ENCODE results near the gene RPS6KC1. TPM values are rescaled to one million over a fixed set of nuclear protein-coding genes. Genes with fewer than 3 reads are reported as not detected.

RPS6KC1 gene
- polyA plus RNA-seq, 1 donor (not counting 4 experiments of a cell fraction or from before 2014, with no cell fraction given) = 13.0 TPM

DNA sequence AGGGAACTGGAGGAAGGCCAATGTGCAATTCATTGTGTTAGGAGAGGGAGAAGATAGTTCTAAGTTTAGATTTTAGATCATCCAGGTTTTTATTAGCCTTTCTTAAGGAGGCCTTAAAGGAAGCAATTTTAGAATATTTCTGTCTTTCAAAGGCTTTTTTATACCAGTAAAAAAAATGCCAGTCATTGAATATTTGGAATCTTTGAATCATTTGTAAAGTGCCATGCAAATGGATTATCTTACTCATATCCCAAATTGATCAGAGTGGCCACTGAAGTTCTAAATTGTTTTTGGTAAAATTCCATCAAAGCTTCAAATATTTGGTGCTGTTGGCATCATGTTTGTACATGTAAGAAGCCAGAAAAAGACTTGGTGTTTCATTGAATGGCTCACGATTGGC is 244.8 kb downstream of the RPS6KC1 start:
- Histone ChIP-seq H3K4me3 (ENCODE audit: control insufficient read depth in 2 of 3, extremely low read depth in 1 of 3, insufficient read depth in 2 of 3, low read depth in 1 of 3, low read length in 3 of 3) (no peak overlapping the region), H3K36me3 (ENCODE audit: control insufficient read depth in 2 of 2, extremely low read depth in 1 of 2, insufficient read depth in 2 of 2, low read length in 2 of 2) (no peaks in the 10 kb centered on the region), H3K4me2 (ENCODE audit: control insufficient read depth, extremely low read depth, insufficient read depth, low read depth, low read length) (no peak overlapping the region), H3K27me3 (ENCODE audit: control insufficient read depth, extremely low read depth, insufficient read depth, low read length) (no peaks in the 10 kb centered on the region), H3K27ac (ENCODE audit: control insufficient read depth, insufficient read depth, low read length) (no peak overlapping the region), H3K9me3 (ENCODE audit: control insufficient read depth, low read depth, low read length) (peaks cover 2% of the 10 kb centered on the region), H3K79me2 (ENCODE audit: control insufficient read depth, insufficient read depth, low read length) (no peaks in the 10 kb centered on the region), H3K4me1 (ENCODE audit: control insufficient read depth, extremely low read depth, insufficient read depth, low read length) (no peaks in the 10 kb centered on the region), H4K20me1 (ENCODE audit: control insufficient read depth, extremely low read depth, insufficient read depth, low read length) (no peaks in the 10 kb centered on the region), H3K9me1 (ENCODE audit: control insufficient read depth, extremely low read depth, insufficient read depth, low read length) (no peaks in the 10 kb centered on the region), H3K9ac (ENCODE audit: control insufficient read depth, extremely low read depth, insufficient read depth, low read length) (no peak overlapping the region), H2AFZ (ENCODE audit: control insufficient read depth, low read length) (no peak overlapping the region)
- dilution Hi-C loops (cut with MboI; ENCODE audit: extremely low pct_ligation_motif_present, low sequenced_read_pairs) = no loop called here
- TF ChIP-seq EZH2 (IDR thresholded peaks at IDR 0.05; ENCODE audit: low read length) = no peak
- TF ChIP-seq, protein P1, sequence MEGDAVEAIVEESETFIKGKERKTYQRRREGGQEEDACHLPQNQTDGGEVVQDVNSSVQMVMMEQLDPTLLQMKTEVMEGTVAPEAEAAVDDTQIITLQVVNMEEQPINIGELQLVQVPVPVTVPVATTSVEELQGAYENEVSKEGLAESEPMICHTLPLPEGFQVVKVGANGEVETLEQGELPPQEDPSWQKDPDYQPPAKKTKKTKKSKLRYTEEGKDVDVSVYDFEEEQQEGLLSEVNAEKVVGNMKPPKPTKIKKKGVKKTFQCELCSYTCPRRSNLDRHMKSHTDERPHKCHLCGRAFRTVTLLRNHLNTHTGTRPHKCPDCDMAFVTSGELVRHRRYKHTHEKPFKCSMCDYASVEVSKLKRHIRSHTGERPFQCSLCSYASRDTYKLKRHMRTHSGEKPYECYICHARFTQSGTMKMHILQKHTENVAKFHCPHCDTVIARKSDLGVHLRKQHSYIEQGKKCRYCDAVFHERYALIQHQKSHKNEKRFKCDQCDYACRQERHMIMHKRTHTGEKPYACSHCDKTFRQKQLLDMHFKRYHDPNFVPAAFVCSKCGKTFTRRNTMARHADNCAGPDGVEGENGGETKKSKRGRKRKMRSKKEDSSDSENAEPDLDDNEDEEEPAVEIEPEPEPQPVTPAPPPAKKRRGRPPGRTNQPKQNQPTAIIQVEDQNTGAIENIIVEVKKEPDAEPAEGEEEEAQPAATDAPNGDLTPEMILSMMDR (optimal IDR thresholded peaks at IDR 0.05 in 1 of 3, IDR thresholded peaks at IDR 0.05 in 1 of 3, conservative IDR thresholded peaks at IDR 0.05 in 1 of 3; ENCODE audit: extremely low read depth in 1 of 3, insufficient read depth in 2 of 3, low read length in 3 of 3) = no peak
- FAIRE-seq (no peak), DNase-seq (ENCODE audit: low read depth, low spot score) (no peak)

DNA sequence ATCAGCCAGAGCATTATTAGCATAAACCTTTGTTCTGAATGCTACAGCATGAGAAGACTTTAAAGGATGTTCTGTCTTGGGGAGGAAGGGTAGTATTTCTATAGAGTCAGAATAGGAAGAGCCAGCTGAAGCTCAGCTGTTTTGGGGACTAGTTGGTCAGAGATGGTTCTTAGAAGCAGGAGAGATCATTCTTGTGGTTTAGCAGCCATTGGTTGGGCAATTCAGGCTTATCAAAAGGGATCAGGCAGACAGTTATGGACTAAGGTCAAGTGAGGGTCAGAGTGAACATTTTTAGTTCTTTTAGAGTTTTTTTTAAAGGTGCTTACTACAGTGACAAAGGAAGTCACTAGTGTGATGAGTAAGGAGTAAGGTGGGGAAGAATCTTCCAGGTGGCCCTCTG is 245.5 kb downstream of the RPS6KC1 start:
- no peak overlapping the region for H3K4me2 ChIP-seq (ENCODE audit: control insufficient read depth, extremely low read depth, insufficient read depth, low read depth, low read length)
- H3K36me3 ChIP-seq (ENCODE audit: control insufficient read depth in 2 of 2, extremely low read depth in 1 of 2, insufficient read depth in 2 of 2, low read length in 2 of 2) = no peaks in the 10 kb centered on the region
- H3K9me1 ChIP-seq (ENCODE audit: control insufficient read depth, extremely low read depth, insufficient read depth, low read length) = no peaks in the 10 kb centered on the region
- H3K79me2 ChIP-seq (ENCODE audit: control insufficient read depth, insufficient read depth, low read length) = no peaks in the 10 kb centered on the region
- H3K9me3 ChIP-seq (ENCODE audit: control insufficient read depth, low read depth, low read length) = peaks cover 2% of the 10 kb centered on the region
- no peak overlapping the region for H3K9ac ChIP-seq (ENCODE audit: control insufficient read depth, extremely low read depth, insufficient read depth, low read length)
- FAIRE-seq (no peak), DNase-seq (ENCODE audit: low read depth, low spot score) (no peak)
- no peaks in the 10 kb centered on the region for H4K20me1 ChIP-seq (ENCODE audit: control insufficient read depth, extremely low read depth, insufficient read depth, low read length)
- H2AFZ ChIP-seq (ENCODE audit: control insufficient read depth, low read length) = no peak overlapping the region
- dilution Hi-C loops (cut with MboI; ENCODE audit: extremely low pct_ligation_motif_present, low sequenced_read_pairs) = no loop called here
- no peak overlapping the region for H3K4me3 ChIP-seq (ENCODE audit: control insufficient read depth in 2 of 3, extremely low read depth in 1 of 3, insufficient read depth in 2 of 3, low read depth in 1 of 3, low read length in 3 of 3)
- H3K27me3 ChIP-seq (ENCODE audit: control insufficient read depth, extremely low read depth, insufficient read depth, low read length) = no peaks in the 10 kb centered on the region
- no peak overlapping the region for H3K27ac ChIP-seq (ENCODE audit: control insufficient read depth, insufficient read depth, low read length)
- H3K4me1 ChIP-seq (ENCODE audit: control insufficient read depth, extremely low read depth, insufficient read depth, low read length) = no peaks in the 10 kb centered on the region
- TF ChIP-seq, protein P1 (optimal IDR thresholded peaks at IDR 0.05 in 1 of 3, IDR thresholded peaks at IDR 0.05 in 1 of 3, conservative IDR thresholded peaks at IDR 0.05 in 1 of 3; ENCODE audit: extremely low read depth in 1 of 3, insufficient read depth in 2 of 3, low read length in 3 of 3) = no peak
- no peak for TF ChIP-seq EZH2 (IDR thresholded peaks at IDR 0.05; ENCODE audit: low read length)

All from keratinocyte (primary cell).